Aorta (tissue), 5 donors: Measurements from ENCODE around the gene NHLRC4. TPM values are rescaled to one million over a fixed set of nuclear protein-coding genes. Genes with fewer than 3 reads are reported as not detected.

Experiments
- ATAC-seq: fragments of 200-7000 bp; cut with Tn5 transposase; one replicate; pipeline ENCODE4 v1.9.1; 2022; ENCODE audit warnings: moderate library complexity; ENCODE audit not compliant: low FRiP score
- DNase-seq, 2 donors: peaks; one replicate each; pipeline ENCODE4 v3.0.0-alpha.2; 2020
- H3K27ac ChIP-seq, 2 donors: one replicate each; pipeline ENCODE4 v1.5.1; 2013; ENCODE audit warnings: low read length in 2 of 2, mild to moderate bottlenecking in 2 of 2, moderate library complexity in 2 of 2, control low read depth in 1 of 2, inconsistent platforms in 1 of 2, low read depth in 1 of 2
- H3K27me3 ChIP-seq, 2 donors: one replicate each; pipeline ENCODE4 v1.6.1; 2013; ENCODE audit warnings: control low read depth in 1 of 2, low read length in 1 of 2, mild to moderate bottlenecking in 1 of 2, moderate library complexity in 1 of 2; ENCODE audit not compliant: insufficient read depth in 2 of 2, control insufficient read depth in 1 of 2
- H3K36me3 ChIP-seq, 2 donors: one replicate each; pipeline ENCODE4 v1.6.1; 2013; ENCODE audit warnings: control low read depth in 1 of 2, low read length in 1 of 2, mild to moderate bottlenecking in 1 of 2; ENCODE audit not compliant: insufficient read depth in 2 of 2, control insufficient read depth in 1 of 2
- H3K4me1 ChIP-seq, 2 donors: one replicate each; pipeline ENCODE4 v1.6.1; 2013; ENCODE audit warnings: low read length in 2 of 2, control low read depth in 1 of 2, mild to moderate bottlenecking in 1 of 2, moderate library complexity in 1 of 2; ENCODE audit not compliant: insufficient read depth in 2 of 2, control insufficient read depth in 1 of 2
- H3K4me3 ChIP-seq, 2 donors: one replicate each; pipeline ENCODE4 v1.5.1; 2013; ENCODE audit warnings: low read length in 2 of 2, control low read depth in 1 of 2, mild to moderate bottlenecking in 1 of 2
- H3K9me3 ChIP-seq: one replicate; pipeline ENCODE4 v1.6.1; 2013; ENCODE audit warnings: mild to moderate bottlenecking, low read length; ENCODE audit not compliant: control insufficient read depth
- WGBS, 2 donors: extraction: QIAGEN DNeasy Blood & Tissue Kit; methylation state at CpG; one replicate each; pipeline ENCODE4 v1.1.7; 2013; 5-methylcytosine and 5-hydroxymethylcytosine counted together
- intact Hi-C, 2 donors: fragments of 100-400 bp; cut with DNase I; formaldehyde crosslinking; loops; one replicate each; pipeline versions ENCODE4 v1.14.2 to v1.15.0; 2022
- polyA plus RNA-seq, 2 donors: library from polyadenylated mRNA; stranded (reverse); fragments of 200-250 nt; gene quantifications; one replicate each; pipeline ENCODE4 v1.2.3, GENCODE V29; 2013
- total RNA-seq, 2 donors: library from RNA; stranded (reverse); fragmentation: NEBNext Ultra II Directional; extraction: Animal tissue kit (Norgen Biotek cat#: 25700); gene quantifications; one replicate each; pipeline ENCODE4 v1.2.1, GENCODE V29; 2021
- donor health status: healthy with polysubstance abuse.
- donor health status: Bipolar disorder and iron deficiency.
- donor health status: DM: no; HTN: no; CAD: no.
- donor health status: DM: no; HTN: no; CAD: no.
- donor health status: DM: yes; HTN: yes; CAD: no.

Gene NHLRC4
- total and polyA plus RNA-seq, 4 donors, result 0.25 to 2.6 (median 1.3) TPM

GRCh38 chr16:549544-550263 lies 17.1 kb upstream of the NHLRC4 start:
- H3K36me3 ChIP-seq, result no peaks in the 10 kb centered on the region
- WGBS, 2 donors, result 94 to 95% methylated on average over 54 of the region's 54 CpGs
- no peak for DNase-seq
- ATAC-seq, result no peak
- no peak overlapping the region for H3K4me3 ChIP-seq
- no peaks in the 10 kb centered on the region for H3K4me1 ChIP-seq
- no peaks in the 10 kb centered on the region for H3K9me3 ChIP-seq
- intact Hi-C loops, result no loop called here
- H3K27ac ChIP-seq, result no peak overlapping the region
- no peaks in the 10 kb centered on the region for H3K27me3 ChIP-seq

GRCh38 chr16:551210-551609 lies 15.6 kb upstream of the NHLRC4 start:
- H3K4me3 ChIP-seq, result no peak overlapping the region
- no peaks in the 10 kb centered on the region for H3K36me3 ChIP-seq
- intact Hi-C loops, result no loop called here
- DNase-seq (no peak), ATAC-seq (no peak)
- no peaks in the 10 kb centered on the region for H3K9me3 ChIP-seq
- H3K27me3 ChIP-seq, result no peaks in the 10 kb centered on the region
- H3K4me1 ChIP-seq, result no peaks in the 10 kb centered on the region
- WGBS, 2 donors, result 96 to 98% methylated on average over 25 to 28 of the region's 28 CpGs
- H3K27ac ChIP-seq, result no peak overlapping the region

GRCh38 chr16:552171-552570 lies 14.6 kb upstream of the NHLRC4 start:
- ATAC-seq (no peak), DNase-seq (no peak)
- Histone ChIP-seq H3K36me3 (no peaks in the 10 kb centered on the region), H3K27me3 (no peaks in the 10 kb centered on the region), H3K4me3 (no peak overlapping the region), H3K9me3 (no peaks in the 10 kb centered on the region), H3K27ac (no peak overlapping the region), H3K4me1 (no peaks in the 10 kb centered on the region)
- intact Hi-C loops, result no loop called here
- 96 to 97% methylated on average over 27 to 35 of the region's 35 CpGs for WGBS, 2 donors

GRCh38 chr16:553601-554296 lies 13.1 kb upstream of the NHLRC4 start:
- no peak for ATAC-seq
- WGBS, 2 donors, result 94 to 97% methylated on average over 28 to 33 of the region's 33 CpGs
- H3K4me1 ChIP-seq, result no peaks in the 10 kb centered on the region
- H3K4me3 ChIP-seq, result no peak overlapping the region
- no peak overlapping the region for H3K27ac ChIP-seq
- no peaks in the 10 kb centered on the region for H3K9me3 ChIP-seq
- H3K36me3 ChIP-seq, result no peaks in the 10 kb centered on the region
- no peak for DNase-seq
- intact Hi-C loops, result no loop called here
- no peaks in the 10 kb centered on the region for H3K27me3 ChIP-seq

GRCh38 chr16:554297-554621 lies 12.5 kb upstream of the NHLRC4 start:
- Histone ChIP-seq H3K9me3 (no peaks in the 10 kb centered on the region), H3K4me3 (no peak overlapping the region), H3K36me3 (no peaks in the 10 kb centered on the region), H3K4me1 (no peaks in the 10 kb centered on the region), H3K27ac (no peak overlapping the region), H3K27me3 (no peaks in the 10 kb centered on the region)
- intact Hi-C loops, result no loop called here
- no peak for DNase-seq
- ATAC-seq, result no peak
- WGBS, 2 donors, result 85 to 88% methylated on average over 11 of the region's 11 CpGs

- ATAC-seq, result no peak
- Histone ChIP-seq H3K9me3 (no peaks in the 10 kb centered on the region), H3K4me1 (no peaks in the 10 kb centered on the region), H3K27me3 (no peaks in the 10 kb centered on the region), H3K27ac (no peak overlapping the region), H3K4me3 (no peak overlapping the region), H3K36me3 (no peaks in the 10 kb centered on the region)
- no peak for DNase-seq
- intact Hi-C loops, result no loop called here
- WGBS, 2 donors, result 81 to 85% methylated on average over 47 to 54 of the region's 54 CpGs
These were observed 12.0 kb upstream of the NHLRC4 start for GRCh38 chr16:554640-555365.

GRCh38 chr16:555528-556473 lies 11.0 kb upstream of the NHLRC4 start:
- 81 to 82% methylated on average over 28 to 32 of the region's 32 CpGs for WGBS, 2 donors
- intact Hi-C loops, result no loop called here
- Histone ChIP-seq H3K9me3 (no peaks in the 10 kb centered on the region), H3K27me3 (no peaks in the 10 kb centered on the region), H3K4me1 (no peaks in the 10 kb centered on the region), H3K4me3 (no peak overlapping the region), H3K36me3 (no peaks in the 10 kb centered on the region), H3K27ac (no peak overlapping the region)
- ATAC-seq (no peak), DNase-seq (no peak)

GRCh38 chr16:556474-557173 lies 10.2 kb upstream of the NHLRC4 start:
- Histone ChIP-seq H3K4me1 (no peaks in the 10 kb centered on the region), H3K27me3 (no peaks in the 10 kb centered on the region), H3K36me3 (no peaks in the 10 kb centered on the region), H3K4me3 (no peak overlapping the region), H3K27ac (no peak overlapping the region), H3K9me3 (no peaks in the 10 kb centered on the region)
- DNase-seq, result no peak
- intact Hi-C loops, result no loop called here
- WGBS, 2 donors, result 79 to 82% methylated on average over 26 to 32 of the region's 32 CpGs
- ATAC-seq, result no peak
